GM12892 (cell line): Measurements from ENCODE around the gene BCL2L11.
A peak's percentile ranks its signal among the peaks of the same experiment; 100 is the strongest.

ENCODE experiments used
- POLR2A ChIP-seq: IDR thresholded peaks from 2 replicates; pipeline ENCODE4 v1.6.1; 2011; ENCODE audit warnings: low read depth, low read length, control low read depth
- POLR2AphosphoS5 ChIP-seq: IDR thresholded peaks from 2 replicates; pipeline ENCODE4 v1.6.1; 2011; ENCODE audit warnings: low read depth, low read length, control low read depth
- TAF1 ChIP-seq: IDR thresholded peaks from 2 replicates; pipeline ENCODE4 v1.6.1; 2011; ENCODE audit warnings: low read depth, mild to moderate bottlenecking, control low read depth, low read length, borderline replicate concordance

GRCh38 chr2:111121828-111122630, 1.3 kb downstream of the BCL2L11 start:
- TF ChIP-seq POLR2A (peak; percentile 20; the same call in 1 of the 2 replicates), TAF1 (no peak), POLR2AphosphoS5 (no peak)
